SK-N-SH (cell line): ENCODE results near the gene NUP205. TPM values are rescaled to one million over a fixed set of nuclear protein-coding genes. Genes with fewer than 3 reads are reported as not detected.

Experiments
- CTCF ChIA-PET: fragments of 300-600, 350-600 bp; formaldehyde crosslinking; extraction: SDS; loops from one replicate; lab custom pipeline; 2021; lab: Yijun Ruan, JAX
- POLR2A ChIA-PET: fragments of 350-600 bp; sonication (Branson Sonifier 250); formaldehyde crosslinking; extraction: SDS; loops from one replicate; lab custom pipeline; 2020; ENCODE audit warnings: antibody characterized with exemption, inconsistent platforms; lab: Yijun Ruan, JAX
- DNase-seq: peaks from one replicate; pipeline ENCODE4 v3.0.0; 2012
- H2AFZ ChIP-seq: fragments of 200-600 bp; sonication (generic); 2 replicates; pipeline ENCODE4 v1.8.1; 2016; ENCODE audit warnings: antibody characterized with exemption, mild to moderate bottlenecking, low read depth
- H3F3A ChIP-seq: fragments of 200-600 bp; sonication (generic); replicated peaks from 2 replicates; pipeline ENCODE3; 2016; ENCODE audit warnings: antibody characterized with exemption, mild to moderate bottlenecking; ENCODE audit not compliant: insufficient read depth
- H3K27ac ChIP-seq, 2 experiments: fragments of 200-500 bp in 1 of 2; fragments of 200-600 bp in 1 of 2; sonication (Bioruptor generic) in 1 of 2; sonication (generic), shearing (Covaris generic) in 1 of 2; 2 replicates each; pipeline versions ENCODE4 v1.5.1 to v1.6.1; 2014 to 2016; ENCODE audit warnings: low read depth in 2 of 2, inconsistent platforms in 1 of 2, low read length in 1 of 2, mild to moderate bottlenecking in 1 of 2, mixed read lengths in 1 of 2
- H3K27me3 ChIP-seq: fragments of 200-600 bp; sonication (generic), shearing (Covaris generic); 2 replicates; pipeline ENCODE4 v1.6.1; 2016; ENCODE audit warnings: mixed run types; ENCODE audit not compliant: insufficient read depth
- H3K36me3 ChIP-seq, 2 experiments: fragments of 200-500 bp in 1 of 2; fragments of 200-600 bp in 1 of 2; sonication (Bioruptor generic) in 1 of 2; sonication (generic) in 1 of 2; replicated peaks in 1 of 2; 2 replicates each; pipeline versions ENCODE3 to v1.5.1; 2014 to 2016; ENCODE audit warnings: low read length in 1 of 2, mild to moderate bottlenecking in 1 of 2; ENCODE audit not compliant: insufficient read depth in 2 of 2, control insufficient read depth in 1 of 2
- H3K4me1 ChIP-seq, 2 experiments: fragments of 200-500 bp in 1 of 2; fragments of 200-600 bp in 1 of 2; sonication (Bioruptor generic) in 1 of 2; sonication (generic), shearing (Covaris generic) in 1 of 2; 2 replicates each; pipeline versions ENCODE4 v1.5.1 to v1.6.1; 2014 to 2016; ENCODE audit warnings: low read depth in 1 of 2, low read length in 1 of 2, mixed run types in 1 of 2; ENCODE audit not compliant: insufficient read depth in 2 of 2, control insufficient read depth in 1 of 2
- H3K4me2 ChIP-seq: fragments of 200-600 bp; sonication (generic), shearing (Covaris generic); 2 replicates; pipeline ENCODE4 v1.6.1; 2017; ENCODE audit warnings: mixed run types
- H3K4me3 ChIP-seq, 2 experiments: fragments of 200-500 bp in 1 of 2; fragments of 200-600 bp in 1 of 2; sonication (Bioruptor generic) in 1 of 2; sonication (generic), shearing (Covaris generic) in 1 of 2; 2 replicates each; pipeline versions ENCODE4 v1.5.1 to v1.8.1; 2014 to 2016; ENCODE audit warnings: low read depth in 2 of 2, inconsistent platforms in 1 of 2, low read length in 1 of 2, mild to moderate bottlenecking in 1 of 2, mixed read lengths in 1 of 2, moderate library complexity in 1 of 2
- H3K79me2 ChIP-seq: fragments of 200-600 bp; sonication (generic); 2 replicates; pipeline ENCODE4 v1.8.1; 2017; ENCODE audit warnings: mild to moderate bottlenecking; ENCODE audit not compliant: insufficient read depth
- H3K9ac ChIP-seq: fragments of 200-600 bp; sonication (generic); 2 replicates; pipeline ENCODE4 v1.6.1; 2017; ENCODE audit warnings: mixed run types
- H3K9me2 ChIP-seq: fragments of 200-600 bp; sonication (generic); 2 replicates; pipeline ENCODE4 v1.6.1; 2017; ENCODE audit warnings: mixed run types
- H3K9me3 ChIP-seq: fragments of 200-600 bp; sonication (generic); 2 replicates; pipeline ENCODE4 v1.6.1; 2017; ENCODE audit warnings: mixed run types, mild to moderate bottlenecking, moderate library complexity
- H4K20me1 ChIP-seq: fragments of 200-600 bp; sonication (generic); 2 replicates; pipeline ENCODE4 v1.6.1; 2017; ENCODE audit warnings: mild to moderate bottlenecking, mixed run types; ENCODE audit not compliant: insufficient read depth
- CHD2 ChIP-seq: fragments of 150-350 bp; IDR thresholded peaks from 2 replicates; pipeline ENCODE4 v1.6.1; 2018; ENCODE audit warnings: low read length; ENCODE audit not compliant: partially characterized antibody
- CTCF ChIP-seq: fragments of 200-600 bp; sonication (generic); IDR thresholded peaks from 2 replicates; pipeline ENCODE4 v1.6.1; 2017; ENCODE audit warnings: antibody characterized with exemption, mild to moderate bottlenecking, moderate library complexity
- FOXJ3 ChIP-seq: sonication (generic); formaldehyde crosslinking; IDR thresholded peaks from 2 replicates; pipeline ENCODE4 v1.5.1; 2020; ENCODE audit warnings: mild to moderate bottlenecking, missing genetic modification reagents
- MEF2A ChIP-seq: IDR thresholded peaks from 2 replicates; pipeline ENCODE4 v1.4.0; 2012; ENCODE audit warnings: low read depth, borderline replicate concordance
- POLR2AphosphoS5 ChIP-seq: IDR thresholded peaks from 2 replicates; pipeline ENCODE4 v1.6.1; 2012; ENCODE audit warnings: low read depth, low read length
- RAD21 ChIP-seq: IDR thresholded peaks from 2 replicates; pipeline ENCODE4 v1.6.1; 2012; ENCODE audit warnings: mild to moderate bottlenecking, low read length
- REST ChIP-seq: IDR thresholded peaks from 2 replicates; pipeline ENCODE4 v1.6.1; 2012; ENCODE audit warnings: mild to moderate bottlenecking, low read depth, low read length, moderate library complexity
- RFX5 ChIP-seq: IDR thresholded peaks from 2 replicates; pipeline ENCODE4 v1.6.1; 2012; ENCODE audit warnings: mild to moderate bottlenecking, improper control_type of control experiment, low read length
- ZBTB33 ChIP-seq: IDR thresholded peaks from 2 replicates; pipeline ENCODE4 v1.4.0; 2012; ENCODE audit warnings: low read depth, borderline replicate concordance
- WGBS: methylation state at CpG from one replicate; pipeline ENCODE4 v1.1.6; 2017; ENCODE audit warnings: low lambda C conversion rate; 5-methylcytosine and 5-hydroxymethylcytosine counted together
- polyA plus RNA-seq, 3 experiments: library from polyadenylated mRNA; depleted of rRNA; stranded (reverse); fragments of >200 nt; gene quantifications; 2 replicates each; pipeline ENCODE4 v1.2.3, GENCODE V29; 2012

Gene NUP205
- polyA plus RNA-seq, 1 of the 3 experiments (the other 2 are of a cell fraction) = 48.2 TPM

GRCh38 chr7:135553346-135553745, 4.4 kb upstream of the NUP205 start:
- ChIA-PET CTCF (interaction anchor here (0.6 to 1.7 kb wide), 4 partner anchors 25 to 279 kb away, joined by 3 to 7 read pairs (median 3); no protein-coding TSS in a partner anchor), POLR2A (no interaction called here)
- Histone ChIP-seq H3K9ac (no peak overlapping the region), H3K9me2 (no peaks in the 10 kb centered on the region), H2AFZ (no peak overlapping the region), H3K79me2 (peaks cover 5% of the 10 kb centered on the region; the same call in 1 of the 2 replicates), H4K20me1 (no peaks in the 10 kb centered on the region), H3F3A (peaks cover 6% of the 10 kb centered on the region), H3K27me3 (no peaks in the 10 kb centered on the region), H3K9me3 (no peaks in the 10 kb centered on the region), H3K36me3 (no peaks in the 10 kb centered on the region), H3K4me1 (no peaks in the 10 kb centered on the region), H3K4me2 (no peak overlapping the region), H3K27ac (no peak overlapping the region), H3K4me3 (no peak overlapping the region)
- no peak for DNase-seq
- WGBS = 80% methylated on average over 3 of the region's 3 CpGs
- TF ChIP-seq CTCF = no peak
- TF ChIP-seq RFX5 = no peak
- TF ChIP-seq FOXJ3 (CRISPR knock-in tag) = no peak
- no peak for TF ChIP-seq ZBTB33
- no peak for TF ChIP-seq CHD2
- TF ChIP-seq MEF2A = no peak
- no peak for TF ChIP-seq REST
- TF ChIP-seq POLR2AphosphoS5 = no peak
- TF ChIP-seq RAD21 = no peak
- TF ChIP-seq, all 33 proteins: peak for 0
